Endothelial cell of umbilical vein (primary cell): ENCODE data around the gene EPC1. TPM values are rescaled to one million over a fixed set of nuclear protein-coding genes. Genes with fewer than 3 reads are reported as not detected.

ENCODE experiments used
- Bru-seq: library from RNA; stranded (reverse); fragments of 400-500 nt; gene quantifications from one replicate; lab custom pipeline; 2021; lab: Mats Ljungman, UMichigan
- BruChase-seq, 2 experiments: library from RNA; stranded (reverse); fragments of 400-500 nt; gene quantifications; one replicate each; lab custom pipeline; 2021; lab: Mats Ljungman, UMichigan
- BruUV-seq: library from RNA; stranded (reverse); fragments of 400-500 nt; replicated peaks from 2 replicates; lab custom pipeline; 2021; lab: Mats Ljungman, UMichigan
- CTCF ChIA-PET: fragments of 300-600, 350-600 bp; sonication (Branson Sonifier 250); formaldehyde crosslinking; loops from one replicate; lab custom pipeline; 2021; ENCODE audit warnings: antibody characterized with exemption, inconsistent platforms; lab: Charles Lee
- POLR2A ChIA-PET: fragments of 300-600, 350-600 bp; sonication (Branson Sonifier 250); formaldehyde crosslinking; loops from one replicate; lab custom pipeline; 2021; ENCODE audit warnings: antibody characterized with exemption, inconsistent platforms; lab: Charles Lee
- DNase-seq: peaks from one replicate; pipeline ENCODE4 v3.0.0-alpha.2; 2011; ENCODE audit warnings: low read depth, low spot score
- FAIRE-seq: peaks from 2 replicates; lab custom pipeline; 2011; peaks lifted over from hg19 to GRCh38; lab: Jason Lieb, UNC
- H2AFZ ChIP-seq: 2 replicates; pipeline ENCODE4 v1.6.0; 2012; ENCODE audit warnings: low read depth, low read length, control low read depth, inconsistent platforms
- H3K27ac ChIP-seq: 2 replicates; pipeline ENCODE4 v1.5.1; 2011; ENCODE audit warnings: low read depth, mild to moderate bottlenecking, control low read depth, low read length, moderate library complexity; ENCODE audit not compliant: insufficient read depth
- H3K27me3 ChIP-seq, 2 experiments: 2 replicates each; pipeline versions ENCODE4 v1.6.0 to v1.6.1; 2011; ENCODE audit warnings: low read length in 2 of 2, mixed read lengths in 1 of 2; ENCODE audit not compliant: control insufficient read depth in 2 of 2, insufficient read depth in 2 of 2
- H3K36me3 ChIP-seq, 2 experiments: 2 replicates in 1 of 2; 3 replicates in 1 of 2; pipeline ENCODE4 v1.5.1; 2011; ENCODE audit warnings: low read length in 2 of 2, mild to moderate bottlenecking in 1 of 2, moderate library complexity in 1 of 2; ENCODE audit not compliant: control insufficient read depth in 2 of 2, insufficient read depth in 2 of 2; ENCODE audit errors: extremely low read depth in 1 of 2
- H3K4me1 ChIP-seq: 3 replicates; pipeline ENCODE4 v1.5.1; 2011; ENCODE audit warnings: mild to moderate bottlenecking, low read length; ENCODE audit not compliant: control insufficient read depth, insufficient read depth; ENCODE audit errors: extremely low read depth
- H3K4me2 ChIP-seq: 2 replicates; pipeline ENCODE4 v1.6.1; 2011; ENCODE audit warnings: low read length, control low read depth, mixed read lengths; ENCODE audit not compliant: insufficient read depth
- H3K4me3 ChIP-seq, 3 experiments: fragments of 200-600 bp in 1 of 3; sonication (generic), shearing (Covaris generic) in 1 of 3; replicated peaks in 1 of 3; 2 replicates each; pipeline ENCODE4 v1.5.1; 2011 to 2016; ENCODE audit warnings: control low read depth in 3 of 3, low read length in 3 of 3, mild to moderate bottlenecking in 2 of 3, inconsistent platforms in 1 of 3, low read depth in 1 of 3, moderate library complexity in 1 of 3; ENCODE audit not compliant: insufficient read depth in 1 of 3
- H3K79me2 ChIP-seq: 2 replicates; pipeline ENCODE4 v1.6.0; 2012; ENCODE audit warnings: low read length, inconsistent platforms; ENCODE audit not compliant: control insufficient read depth, insufficient read depth
- H3K9ac ChIP-seq: replicated peaks from 2 replicates; pipeline ENCODE3; 2011; ENCODE audit warnings: low read length, control low read depth; ENCODE audit not compliant: insufficient read depth; ENCODE audit errors: extremely low read depth
- H3K9me1 ChIP-seq: replicated peaks from 3 replicates; pipeline ENCODE4 v1.6.0; 2011; ENCODE audit warnings: mild to moderate bottlenecking, low read length; ENCODE audit not compliant: control insufficient read depth, insufficient read depth; ENCODE audit errors: extremely low read depth
- H3K9me3 ChIP-seq: replicated peaks from 2 replicates; pipeline ENCODE4 v1.5.1; 2012; ENCODE audit warnings: low read length, inconsistent platforms; ENCODE audit not compliant: control insufficient read depth, insufficient read depth
- H4K20me1 ChIP-seq: replicated peaks from 2 replicates; pipeline ENCODE3; 2011; ENCODE audit warnings: mild to moderate bottlenecking, low read length; ENCODE audit not compliant: control insufficient read depth, insufficient read depth; ENCODE audit errors: extremely low read depth
- EZH2 ChIP-seq: IDR thresholded peaks from 2 replicates; pipeline ENCODE4 v1.6.1; 2012; ENCODE audit warnings: borderline replicate concordance, low read depth, mild to moderate bottlenecking, moderate library complexity, low read length, inconsistent platforms; ENCODE audit not compliant: severe bottlenecking
- MAX ChIP-seq: IDR thresholded peaks from 2 replicates; pipeline ENCODE4 v1.6.1; 2011; ENCODE audit not compliant: insufficient read depth, insufficient read length
- MYC ChIP-seq: IDR thresholded peaks from one replicate; pipeline ENCODE4 v1.6.1; 2011; ENCODE audit warnings: mild to moderate bottlenecking, low read depth, low read length
- POLR2A ChIP-seq: IDR thresholded peaks from 2 replicates; pipeline ENCODE4 v1.6.1; 2012; ENCODE audit warnings: low read depth, mild to moderate bottlenecking, control low read depth, low read length
- POLR2AphosphoS5 ChIP-seq: IDR thresholded peaks from 2 replicates; pipeline ENCODE4 v1.6.1; 2012; ENCODE audit warnings: low read depth, mild to moderate bottlenecking, control low read depth, low read length, moderate library complexity; ENCODE audit not compliant: insufficient read depth
- dilution Hi-C: fragments of 300-500 bp; cut with MboI; formaldehyde crosslinking; loops from one replicate; pipeline ENCODE4 v1.15.0; 2019; ENCODE audit warnings: low sequenced_read_pairs; ENCODE audit not compliant: extremely low pct_ligation_motif_present
- intact Hi-C: fragments of 100-400 bp; cut with micrococcal nuclease; formaldehyde crosslinking; loops from one replicate; pipeline ENCODE4 v1.10.0; 2022
- long read RNA-seq: library from polyadenylated mRNA; stranded (forward); transcript quantifications from one replicate; pipeline ENCODE4 v2.0.0, GENCODE V29; 2021
- polyA minus RNA-seq, 3 experiments: library from RNA; depleted of rRNA, polyadenylated mRNA; stranded (reverse); fragments of >200 nt; gene quantifications; 1 replicate in 1 of 3; 2 replicates in 2 of 3; pipeline ENCODE4 v1.2.3, GENCODE V29; 2011
- polyA plus RNA-seq, 4 experiments: library from polyadenylated mRNA; depleted of rRNA in 3 of 4; stranded (reverse) in 3 of 4; unstranded in 1 of 4; fragments of >200 nt; gene quantifications; 2 replicates each; pipeline versions ENCODE4 v1.2.1 to v1.2.3, GENCODE V29; 2011 to 2012; ENCODE audit warnings: missing spikeins in 1 of 4
- total RNA-seq: library from RNA; stranded (reverse); gene quantifications from 2 replicates; pipeline ENCODE4 v1.2.3, GENCODE V29; 2021

Gene EPC1
- total RNA-seq = 27.9 and 28.5 TPM in 2 replicates
- polyA plus RNA-seq = 39.0 and 47.0 TPM in 2 replicates
- 25.2 and 26.5 TPM in 2 replicates for polyA plus RNA-seq (2011; cell fraction: cytosol; rRNA removed)
- polyA plus RNA-seq (2011; cell fraction: nucleus; rRNA removed) = 86.7 and 87.4 TPM in 2 replicates
- polyA plus RNA-seq (2012) = 14.7 and 16.5 TPM in 2 replicates
- 117 and 137 TPM in 2 replicates for polyA minus RNA-seq
- 11.3 TPM for polyA minus RNA-seq (2011; cell fraction: cytosol; rRNA and poly(A)+ RNA removed)
- 150 and 202 TPM in 2 replicates for polyA minus RNA-seq (2011; cell fraction: nucleus; rRNA and poly(A)+ RNA removed)
- Bru-seq, nascent RNA = percentile 94 among the genes with signal in this experiment
- percentile 68 among the genes with signal in this experiment for BruChase-seq, experiment 1, labeled RNA remaining after a 6-hour chase
- BruChase-seq, experiment 2, labeled RNA remaining after a 2-hour chase = percentile 73 among the genes with signal in this experiment
- long read RNA-seq, full-length matches to known transcripts = 6 of 19 reads
- long read RNA-seq, partial matches to known transcripts = 5 of 19 reads
- long read RNA-seq, other reads (novel, unspliced or antisense) = 8 of 19 reads

- H3K9me1 ChIP-seq = no peaks in the 10 kb centered on the region
- DNase-seq (peak; percentile 88), FAIRE-seq (peak; percentile 46)
- H3K4me3 ChIP-seq = peak within 1 kb of the TSS; percentile 75 to 90 (median 89)
- H3K27me3 ChIP-seq = no peaks in the 10 kb centered on the region
- no peaks in the 10 kb centered on the region for H3K9me3 ChIP-seq
- peak within 1 kb of the TSS; percentile 99 for H3K9ac ChIP-seq
- peak within 1 kb of the TSS; percentile 4 for H2AFZ ChIP-seq
- intact Hi-C loops (loop anchor here (1.0 to 5.0 kb wide), 8 partner anchors 22 to 662 kb away; partner anchors contain the start of gene CCDC7), dilution Hi-C loops (no loop called here)
- peaks cover 17% of the 10 kb centered on the region for H3K4me1 ChIP-seq
- TF ChIP-seq MAX (peak; percentile 60), POLR2A (peak; percentile 97), POLR2AphosphoS5 (peak; percentile 88), MYC (peak; percentile 82), EZH2 (no peak)
- peaks cover 6% of the 10 kb centered on the region for H4K20me1 ChIP-seq
- TSS peak; percentile 57 for BruUV-seq
- H3K27ac ChIP-seq = peak within 1 kb of the TSS; percentile 93
- ChIA-PET CTCF (interaction anchor here (0.8 to 5.2 kb wide), 16 partner anchors 10 to 156 kb away, joined by 3 to 60 read pairs (median 6); no protein-coding TSS in a partner anchor), POLR2A (no interaction called here)
- H3K79me2 ChIP-seq = peaks cover 42% of the 10 kb centered on the region
- peak within 1 kb of the TSS; percentile 99 for H3K4me2 ChIP-seq
- peaks cover 0 to 5% of the 10 kb centered on the region in 2 experiments for H3K36me3 ChIP-seq
These were observed at the start of gene EPC1 for GRCh38 chr10:32346551-32347362. EPC1 (minus strand) TSS chr10:32347158; CDS start chr10:32346915, 243 bp downstream.
